ENCODE measurements around the gene RBSN.

RBSN gene

GRCh38 chr3:15038306-15038705 is 60.6 kb downstream of the RBSN start:
- Histone ChIP-seq H3K36me3 (ENCODE audit: control insufficient read depth, insufficient read depth, low read length) (peaks cover 49% of the 10 kb centered on the region), H3K4me3 (ENCODE audit: low read depth, low read length) (no peak overlapping the region), H3K9ac (ENCODE audit: low read depth, low read length) (no peak overlapping the region), H3K4me1 (ENCODE audit: control insufficient read depth, insufficient read depth, low read length) (no peaks in the 10 kb centered on the region), H3K27me3 (ENCODE audit: control insufficient read depth, insufficient read depth, low read length) (no peaks in the 10 kb centered on the region), H3K9me3 (ENCODE audit: control insufficient read depth, insufficient read depth, low read length) (no peaks in the 10 kb centered on the region)

GRCh38 chr3:15033103-15033502 is 65.8 kb downstream of the RBSN start:
- no peaks in the 10 kb centered on the region for H3K27me3 ChIP-seq (ENCODE audit: control insufficient read depth, insufficient read depth, low read length)
- H3K9me3 ChIP-seq (ENCODE audit: control insufficient read depth, insufficient read depth, low read length): no peaks in the 10 kb centered on the region
- H3K4me1 ChIP-seq (ENCODE audit: control insufficient read depth, insufficient read depth, low read length): no peaks in the 10 kb centered on the region
- peaks cover 56% of the 10 kb centered on the region for H3K36me3 ChIP-seq (ENCODE audit: control insufficient read depth, insufficient read depth, low read length)
- H3K9ac ChIP-seq (ENCODE audit: low read depth, low read length): no peak overlapping the region
- H3K4me3 ChIP-seq (ENCODE audit: low read depth, low read length): no peak overlapping the region

- H3K4me3 ChIP-seq (ENCODE audit: low read depth, low read length): no peak overlapping the region
- no peaks in the 10 kb centered on the region for H3K27me3 ChIP-seq (ENCODE audit: control insufficient read depth, insufficient read depth, low read length)
- H3K36me3 ChIP-seq (ENCODE audit: control insufficient read depth, insufficient read depth, low read length): peaks cover 55% of the 10 kb centered on the region
- no peaks in the 10 kb centered on the region for H3K4me1 ChIP-seq (ENCODE audit: control insufficient read depth, insufficient read depth, low read length)
- H3K9ac ChIP-seq (ENCODE audit: low read depth, low read length): no peak overlapping the region
- H3K9me3 ChIP-seq (ENCODE audit: control insufficient read depth, insufficient read depth, low read length): no peaks in the 10 kb centered on the region
Measured at GRCh38 chr3:15032650-15033049, 66.3 kb downstream of the RBSN start.

- no peaks in the 10 kb centered on the region for H3K9me3 ChIP-seq (ENCODE audit: control insufficient read depth, insufficient read depth, low read length)
- H3K36me3 ChIP-seq (ENCODE audit: control insufficient read depth, insufficient read depth, low read length): peaks cover 57% of the 10 kb centered on the region
- no peak overlapping the region for H3K9ac ChIP-seq (ENCODE audit: low read depth, low read length)
- H3K27me3 ChIP-seq (ENCODE audit: control insufficient read depth, insufficient read depth, low read length): no peaks in the 10 kb centered on the region
- H3K4me3 ChIP-seq (ENCODE audit: low read depth, low read length): no peak overlapping the region
- peaks cover 2% of the 10 kb centered on the region for H3K4me1 ChIP-seq (ENCODE audit: control insufficient read depth, insufficient read depth, low read length)
Measured at GRCh38 chr3:15029625-15030024, 69.3 kb downstream of the RBSN start.

GRCh38 chr3:15023719-15024118 is 75.2 kb downstream of the RBSN start:
- H3K36me3 ChIP-seq (ENCODE audit: control insufficient read depth, insufficient read depth, low read length): peaks cover 52% of the 10 kb centered on the region
- no peak overlapping the region for H3K9ac ChIP-seq (ENCODE audit: low read depth, low read length)
- H3K9me3 ChIP-seq (ENCODE audit: control insufficient read depth, insufficient read depth, low read length): no peaks in the 10 kb centered on the region
- H3K4me3 ChIP-seq (ENCODE audit: low read depth, low read length): no peak overlapping the region
- peaks cover 2% of the 10 kb centered on the region for H3K4me1 ChIP-seq (ENCODE audit: control insufficient read depth, insufficient read depth, low read length)
- no peaks in the 10 kb centered on the region for H3K27me3 ChIP-seq (ENCODE audit: control insufficient read depth, insufficient read depth, low read length)

GRCh38 chr3:15023249-15023648 is 75.7 kb downstream of the RBSN start:
- Histone ChIP-seq H3K9me3 (ENCODE audit: control insufficient read depth, insufficient read depth, low read length) (no peaks in the 10 kb centered on the region), H3K27me3 (ENCODE audit: control insufficient read depth, insufficient read depth, low read length) (no peaks in the 10 kb centered on the region), H3K9ac (ENCODE audit: low read depth, low read length) (no peak overlapping the region), H3K4me3 (ENCODE audit: low read depth, low read length) (no peak overlapping the region), H3K4me1 (ENCODE audit: control insufficient read depth, insufficient read depth, low read length) (peaks cover 2% of the 10 kb centered on the region), H3K36me3 (ENCODE audit: control insufficient read depth, insufficient read depth, low read length) (peaks cover 52% of the 10 kb centered on the region)
